ENCODE results near the gene WDR31. TPM values are rescaled to one million over a fixed set of nuclear protein-coding genes. Genes with fewer than 3 reads are reported as not detected.

WDR31 gene
- total RNA-seq: 3.5 and 3.6 TPM in 2 replicates
- long read RNA-seq, full-length matches to known transcripts: 6 of 12 reads
- long read RNA-seq, partial matches to known transcripts: 1 of 12 reads
- long read RNA-seq, other reads (novel, unspliced or antisense): 5 of 12 reads

- Mint-ChIP-seq H3K9me3 (no peaks in the 10 kb centered on the region), H3K36me3 (ENCODE audit: low read depth) (no peaks in the 10 kb centered on the region), H3K27ac (ENCODE audit: unreplicated experiment) (peak within 1 kb of the TSS; percentile 58), H3K4me3 (peak within 1 kb of the TSS; percentile 86), H3K27me3 (ENCODE audit: low read depth) (peaks cover 13% of the 10 kb centered on the region), H3K4me1 (peaks cover 19% of the 10 kb centered on the region)
- TF ChIP-seq, protein P1, sequence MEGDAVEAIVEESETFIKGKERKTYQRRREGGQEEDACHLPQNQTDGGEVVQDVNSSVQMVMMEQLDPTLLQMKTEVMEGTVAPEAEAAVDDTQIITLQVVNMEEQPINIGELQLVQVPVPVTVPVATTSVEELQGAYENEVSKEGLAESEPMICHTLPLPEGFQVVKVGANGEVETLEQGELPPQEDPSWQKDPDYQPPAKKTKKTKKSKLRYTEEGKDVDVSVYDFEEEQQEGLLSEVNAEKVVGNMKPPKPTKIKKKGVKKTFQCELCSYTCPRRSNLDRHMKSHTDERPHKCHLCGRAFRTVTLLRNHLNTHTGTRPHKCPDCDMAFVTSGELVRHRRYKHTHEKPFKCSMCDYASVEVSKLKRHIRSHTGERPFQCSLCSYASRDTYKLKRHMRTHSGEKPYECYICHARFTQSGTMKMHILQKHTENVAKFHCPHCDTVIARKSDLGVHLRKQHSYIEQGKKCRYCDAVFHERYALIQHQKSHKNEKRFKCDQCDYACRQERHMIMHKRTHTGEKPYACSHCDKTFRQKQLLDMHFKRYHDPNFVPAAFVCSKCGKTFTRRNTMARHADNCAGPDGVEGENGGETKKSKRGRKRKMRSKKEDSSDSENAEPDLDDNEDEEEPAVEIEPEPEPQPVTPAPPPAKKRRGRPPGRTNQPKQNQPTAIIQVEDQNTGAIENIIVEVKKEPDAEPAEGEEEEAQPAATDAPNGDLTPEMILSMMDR (conservative IDR thresholded peaks at IDR 0.05): no peak
- DNase-seq (ENCODE audit: low read depth, low spot score): peak; percentile 78
Measured at GRCh38 chr9:113340011-113340699, at the start of gene WDR31. WDR31 (minus strand) TSS chr9:113340275; CDS start chr9:113332022, 8,253 bp downstream.

- H3K36me3 Mint-ChIP-seq (ENCODE audit: low read depth): peaks cover 18% of the 10 kb centered on the region
- no peak for DNase-seq (ENCODE audit: low read depth, low spot score)
- H3K9me3 Mint-ChIP-seq: no peaks in the 10 kb centered on the region
- H3K4me3 Mint-ChIP-seq: no peak overlapping the region
- H3K4me1 Mint-ChIP-seq: no peaks in the 10 kb centered on the region
- H3K27ac Mint-ChIP-seq (ENCODE audit: unreplicated experiment): no peak overlapping the region
- TF ChIP-seq, protein P1 (conservative IDR thresholded peaks at IDR 0.05): no peak
- H3K27me3 Mint-ChIP-seq (ENCODE audit: low read depth): no peaks in the 10 kb centered on the region
Measured at GRCh38 chr9:113389451-113389850, 49.4 kb upstream of the WDR31 start.

DNA sequence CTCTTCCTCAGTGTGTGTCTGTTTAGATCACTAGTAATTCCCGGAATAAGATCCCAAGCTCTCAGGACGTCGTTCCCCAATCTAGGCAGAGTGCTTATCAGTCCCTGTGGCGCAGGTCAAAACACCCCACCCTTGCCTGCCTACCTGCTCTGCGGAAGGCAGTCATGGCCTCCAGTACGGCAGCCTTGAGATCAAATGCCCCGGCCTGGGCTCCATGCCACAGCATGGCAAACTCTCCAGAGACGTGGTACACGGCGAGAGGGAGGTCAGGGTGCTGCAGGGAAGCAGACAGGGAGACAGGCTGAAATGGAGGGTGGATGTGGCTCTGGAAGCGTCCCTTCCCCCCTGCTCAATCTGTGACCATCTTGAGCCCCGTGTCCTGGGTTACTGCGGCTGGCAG, 48.8 kb upstream of the WDR31 start:
- no peaks in the 10 kb centered on the region for H3K9me3 Mint-ChIP-seq
- peak overlapping the region; percentile 78 for H3K27ac Mint-ChIP-seq (ENCODE audit: unreplicated experiment)
- no peak for DNase-seq (ENCODE audit: low read depth, low spot score)
- TF ChIP-seq, protein P1 (conservative IDR thresholded peaks at IDR 0.05): no peak
- peaks cover 18% of the 10 kb centered on the region for H3K36me3 Mint-ChIP-seq (ENCODE audit: low read depth)
- no peaks in the 10 kb centered on the region for H3K4me1 Mint-ChIP-seq
- no peak overlapping the region for H3K4me3 Mint-ChIP-seq
- no peaks in the 10 kb centered on the region for H3K27me3 Mint-ChIP-seq (ENCODE audit: low read depth)

- H3K27me3 Mint-ChIP-seq (ENCODE audit: low read depth): no peaks in the 10 kb centered on the region
- no peaks in the 10 kb centered on the region for H3K4me1 Mint-ChIP-seq
- H3K27ac Mint-ChIP-seq (ENCODE audit: unreplicated experiment): peak overlapping the region; percentile 69
- H3K9me3 Mint-ChIP-seq: no peaks in the 10 kb centered on the region
- no peak for DNase-seq (ENCODE audit: low read depth, low spot score)
- H3K4me3 Mint-ChIP-seq: no peak overlapping the region
- TF ChIP-seq, protein P1 (conservative IDR thresholded peaks at IDR 0.05): no peak
- H3K36me3 Mint-ChIP-seq (ENCODE audit: low read depth): peaks cover 13% of the 10 kb centered on the region
Measured at GRCh38 chr9:113387560-113388230, 47.6 kb upstream of the WDR31 start.

GRCh38 chr9:113386571-113387393, 46.7 kb upstream of the WDR31 start:
- no peak for DNase-seq (ENCODE audit: low read depth, low spot score)
- TF ChIP-seq, protein P1 (conservative IDR thresholded peaks at IDR 0.05): no peak
- Mint-ChIP-seq H3K36me3 (ENCODE audit: low read depth) (peaks cover 13% of the 10 kb centered on the region), H3K4me3 (no peak overlapping the region), H3K4me1 (no peaks in the 10 kb centered on the region), H3K27ac (ENCODE audit: unreplicated experiment) (no peak overlapping the region), H3K27me3 (ENCODE audit: low read depth) (no peaks in the 10 kb centered on the region), H3K9me3 (no peaks in the 10 kb centered on the region)
